ENCODE data around the gene KRTAP4-16. TPM values are rescaled to one million over a fixed set of nuclear protein-coding genes. Genes with fewer than 3 reads are reported as not detected.
"Not testable (repeated sequence)": the region's sequence is repeated elsewhere in the genome, so short reads cannot be mapped to it uniquely, and the experiment has no call there.

KRTAP4-16 gene
- total RNA-seq, 2 donors from 2014 or later: not detected

DNA sequence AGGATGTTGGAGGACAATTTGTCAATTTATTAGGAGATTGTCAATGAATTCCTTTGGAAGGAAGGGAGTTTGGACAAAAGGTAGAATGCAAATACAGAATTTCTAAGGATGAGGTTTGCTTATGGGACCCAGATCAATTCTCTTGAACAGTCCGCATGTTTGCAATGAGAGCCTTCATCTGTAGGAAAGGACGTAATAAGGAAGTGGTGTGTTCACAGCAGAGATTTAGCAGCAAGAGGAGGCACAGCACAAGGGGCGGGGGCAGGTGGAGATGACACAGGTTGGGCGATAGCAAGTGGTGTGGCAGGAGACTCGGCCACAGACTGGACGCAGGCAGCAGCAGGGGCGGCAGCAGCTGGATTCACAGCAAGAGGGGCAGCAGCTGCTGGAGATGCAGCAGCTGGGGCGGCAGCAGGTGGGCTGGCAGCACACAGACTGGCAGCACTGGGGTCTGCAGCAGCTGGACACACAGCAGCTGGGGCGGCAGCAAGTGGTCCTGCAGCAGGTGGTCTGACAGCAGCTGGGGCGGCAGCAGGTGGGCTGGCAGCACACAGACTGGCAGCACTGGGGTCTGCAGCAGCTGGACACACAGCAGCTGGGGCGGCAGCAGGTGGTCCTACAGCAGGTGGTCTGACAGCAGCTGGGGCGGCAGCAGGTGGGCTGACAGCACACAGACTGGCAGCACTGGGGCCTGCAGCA lies 21.4 kb upstream of the KRTAP4-16 start:
- intact Hi-C loops (cut with DNase I, micrococcal nuclease); DNase-seq; ATAC-seq: not testable (repeated sequence)

GRCh38 chr17:41121742-41122141 lies 19.7 kb upstream of the KRTAP4-16 start:
- ATAC-seq (no peak), DNase-seq (no peak)
- intact Hi-C loops (cut with DNase I, micrococcal nuclease): no loop called here

DNA sequence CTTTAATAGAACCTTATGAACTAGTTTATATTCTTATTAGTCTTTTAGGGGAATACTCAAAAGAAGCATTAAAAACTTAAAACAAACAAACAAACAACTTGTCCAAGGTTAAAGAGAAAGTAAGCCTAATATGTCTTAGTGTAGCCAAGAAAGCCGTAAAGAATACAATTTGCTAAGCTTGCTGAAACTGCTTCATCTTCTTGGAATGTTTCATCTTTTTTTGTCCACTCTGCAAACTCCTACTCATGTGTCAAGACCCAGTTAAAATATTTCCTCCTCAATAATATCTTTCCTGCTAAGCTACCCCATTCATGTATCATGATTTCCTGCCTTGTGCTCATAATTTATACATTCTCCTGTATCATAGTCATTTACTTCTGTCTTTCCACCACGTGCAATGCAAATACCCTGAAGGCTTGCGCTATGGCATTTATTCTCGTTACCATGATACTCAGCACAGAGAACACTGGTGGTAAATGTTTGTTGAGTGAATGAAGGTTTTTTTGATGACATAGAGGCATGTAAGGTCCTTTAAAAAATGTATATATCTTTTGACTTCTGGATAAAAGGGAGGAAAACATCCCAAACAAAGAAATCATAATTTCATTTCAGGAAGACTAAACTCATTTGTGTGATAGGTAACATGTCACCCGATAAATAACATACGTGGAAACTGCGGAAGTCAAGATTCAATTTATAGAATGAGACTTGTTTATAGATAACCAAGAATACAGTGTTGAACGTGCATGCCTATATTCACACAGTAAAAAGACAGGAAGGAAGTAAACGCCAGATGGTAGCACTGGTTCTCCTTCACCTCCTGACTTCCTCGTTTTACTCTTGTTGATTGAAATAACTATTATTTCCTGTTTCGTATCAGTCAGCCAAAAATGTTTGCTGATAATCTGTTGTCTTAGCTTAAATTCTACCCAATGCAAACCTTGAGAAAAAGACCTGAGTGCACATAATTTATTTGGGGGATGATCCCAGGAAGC lies 18.0 kb upstream of the KRTAP4-16 start:
- DNase-seq; intact Hi-C loops (cut with DNase I, micrococcal nuclease); ATAC-seq: not testable (repeated sequence)

DNA sequence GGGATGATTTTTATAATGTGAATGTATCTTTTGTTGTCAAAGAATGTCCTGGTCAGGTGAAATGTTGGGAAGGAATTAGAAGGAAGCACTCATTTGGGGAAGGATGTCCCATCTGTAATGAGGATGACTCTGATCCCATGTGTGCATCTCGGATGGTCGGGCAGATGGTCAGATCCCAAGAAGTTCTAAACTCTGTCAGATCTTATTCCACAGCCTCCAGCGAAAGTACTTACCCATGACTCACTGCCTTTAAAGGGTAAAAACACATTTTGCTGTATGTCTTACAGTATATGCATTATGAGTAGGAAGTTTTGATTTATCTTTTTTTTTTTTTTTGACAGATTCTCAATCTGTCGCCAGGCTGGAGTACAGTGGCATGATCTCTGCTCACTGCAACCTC lies 16.7 kb upstream of the KRTAP4-16 start:
- intact Hi-C loops (cut with DNase I, micrococcal nuclease): no loop called here
- ATAC-seq (no peak), DNase-seq (no peak)

GRCh38 chr17:41117846-41118386 lies 15.9 kb upstream of the KRTAP4-16 start, which contains the start of gene KRTAP4-11:
KRTAP4-11 (minus strand) TSS chr17:41118373; CDS start chr17:41118315, 58 bp downstream.
- ATAC-seq; DNase-seq; intact Hi-C loops (cut with DNase I, micrococcal nuclease): not testable (repeated sequence)

- intact Hi-C loops (cut with DNase I, micrococcal nuclease): no loop called here
- ATAC-seq: no peak
- no peak for DNase-seq
These were observed 14.3 kb upstream of the KRTAP4-16 start for GRCh38 chr17:41116297-41116696.

DNA sequence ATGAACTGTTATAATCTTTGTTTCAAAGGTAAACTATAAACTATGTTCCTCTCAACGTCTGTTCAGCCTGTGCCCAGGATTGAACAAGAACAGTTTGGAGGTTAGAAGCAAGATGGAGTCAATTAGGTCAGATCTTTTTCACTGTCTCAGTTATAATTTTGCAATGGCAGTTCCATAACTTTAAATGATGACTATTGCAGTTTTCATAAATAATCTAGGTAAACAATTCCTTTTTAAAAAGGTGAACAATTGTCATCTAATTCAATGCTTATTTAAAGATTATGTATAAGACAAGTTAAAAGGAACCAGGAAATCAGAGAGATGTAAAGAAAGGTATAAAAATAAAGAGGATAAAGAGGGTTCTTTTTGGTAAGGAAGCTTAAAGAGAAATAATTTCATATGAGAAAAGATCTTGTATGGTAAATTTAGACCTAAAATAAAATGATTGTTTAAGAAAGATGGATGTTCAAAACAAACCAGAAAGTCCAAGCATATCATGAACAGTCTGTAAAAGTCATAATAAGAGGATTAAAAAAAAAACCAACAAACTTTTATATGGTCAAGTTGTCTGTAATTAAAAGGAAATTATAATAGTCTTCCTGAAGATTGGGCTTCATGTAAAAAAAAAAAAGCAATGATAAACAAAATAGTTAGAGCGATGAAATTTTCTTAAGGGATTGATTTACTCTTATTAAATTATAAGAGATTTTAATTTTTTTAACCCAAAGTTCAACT lies 9.3 kb upstream of the KRTAP4-16 start:
- no peak for DNase-seq
- no peak for ATAC-seq
- intact Hi-C loops (cut with DNase I, micrococcal nuclease): no loop called here

DNA sequence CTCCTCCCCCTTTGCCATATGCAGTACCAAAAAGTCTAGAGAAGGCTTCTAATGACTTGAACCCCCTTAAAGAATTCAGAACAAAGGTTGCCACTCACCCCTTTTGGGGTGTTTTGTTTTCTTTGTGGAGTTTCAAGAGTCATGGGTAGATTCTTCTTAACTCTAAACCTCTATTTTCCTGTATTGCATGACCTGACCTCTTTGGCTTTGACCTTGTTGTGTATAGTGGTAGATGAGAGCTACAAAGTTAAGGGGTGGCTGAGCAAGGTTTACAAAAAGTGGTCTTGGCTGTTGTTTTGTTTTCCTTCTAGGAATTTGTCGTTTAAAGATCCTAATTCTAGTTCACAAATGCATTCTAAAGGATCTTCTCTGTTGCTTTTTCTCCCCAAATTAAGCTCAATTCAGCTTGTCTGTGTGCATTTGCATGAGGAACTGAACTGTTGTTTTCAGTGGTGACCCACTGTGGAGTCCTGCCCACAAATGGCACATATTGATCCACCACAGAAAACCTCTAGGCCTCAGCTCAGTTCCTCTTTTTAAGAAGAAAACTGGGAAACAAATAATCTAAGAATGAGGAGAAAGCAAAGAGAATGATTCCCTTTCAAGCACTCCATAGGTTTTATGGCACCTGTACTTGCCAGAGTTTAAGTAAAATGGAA lies 6.8 kb upstream of the KRTAP4-16 start:
- ATAC-seq; intact Hi-C loops (cut with DNase I, micrococcal nuclease); DNase-seq: not testable (repeated sequence)

GRCh38 chr17:41107941-41108450 lies 6.0 kb upstream of the KRTAP4-16 start:
- intact Hi-C loops (cut with DNase I, micrococcal nuclease): no loop called here
- DNase-seq (no peak), ATAC-seq (no peak)

- ATAC-seq; DNase-seq; intact Hi-C loops (cut with DNase I, micrococcal nuclease): not testable (repeated sequence)
These were observed 3.3 kb upstream of the KRTAP4-16 start, which contains the start of gene KRTAP4-9 for GRCh38 chr17:41105347-41105746. KRTAP4-9 (plus strand) TSS chr17:41105389; CDS start chr17:41105389, 0 bp downstream.

DNA sequence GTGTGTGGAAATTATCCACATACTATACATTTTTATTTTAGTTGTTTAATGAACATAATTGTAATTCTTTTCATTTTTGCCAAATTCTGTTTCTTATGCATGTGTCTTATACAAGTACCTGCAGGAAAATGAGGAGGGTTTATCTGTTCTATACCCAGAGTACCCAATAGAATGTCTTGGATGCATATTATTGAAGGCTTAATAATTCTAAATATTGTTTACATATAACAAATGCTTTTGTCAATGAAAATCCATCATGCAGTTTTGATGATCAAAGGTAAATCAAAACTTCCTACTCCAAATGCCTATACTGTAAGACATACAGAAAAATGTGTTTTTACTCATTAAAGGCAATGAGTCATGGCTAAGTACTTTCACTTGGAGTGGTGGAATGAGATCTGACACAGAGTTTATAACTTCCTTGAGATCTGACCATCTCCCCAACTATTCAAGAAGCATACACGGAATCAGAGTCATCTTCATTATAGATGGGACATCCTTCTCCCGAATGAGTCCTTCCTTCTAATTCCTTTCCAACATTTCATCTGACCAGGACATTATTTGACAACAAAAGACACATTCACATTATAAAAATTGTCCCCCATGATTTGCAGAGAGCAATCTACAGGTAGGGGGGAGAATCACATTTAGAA lies 2.5 kb upstream of the KRTAP4-16 start:
- intact Hi-C loops (cut with DNase I, micrococcal nuclease); DNase-seq; ATAC-seq: not testable (repeated sequence)

DNA sequence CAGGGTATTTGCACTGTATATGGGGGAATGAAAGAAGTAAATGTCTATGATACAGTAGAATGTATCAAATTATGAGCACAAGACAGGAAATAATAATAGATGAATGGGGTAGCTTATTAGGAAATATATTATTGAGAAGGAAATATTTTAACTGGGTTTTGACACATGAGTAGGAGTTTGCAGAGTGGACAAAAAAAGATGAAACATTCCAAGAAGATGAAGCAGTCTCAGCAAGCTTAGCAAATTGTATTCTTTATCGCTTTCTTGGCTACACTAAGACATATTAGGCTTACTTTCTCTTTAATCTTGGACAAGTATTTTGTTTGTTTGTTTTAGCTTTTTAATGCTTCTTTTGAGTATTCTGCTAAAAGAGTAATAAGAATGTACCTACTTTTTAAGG lies 1.9 kb upstream of the KRTAP4-16 start:
- no peak for ATAC-seq
- intact Hi-C loops (cut with DNase I, micrococcal nuclease): no loop called here
- DNase-seq: no peak

- DNase-seq; ATAC-seq; intact Hi-C loops (cut with DNase I, micrococcal nuclease): not testable (repeated sequence)
These were observed 2.1 kb downstream of the KRTAP4-16 start for GRCh38 chr17:41099682-41100480.

DNA sequence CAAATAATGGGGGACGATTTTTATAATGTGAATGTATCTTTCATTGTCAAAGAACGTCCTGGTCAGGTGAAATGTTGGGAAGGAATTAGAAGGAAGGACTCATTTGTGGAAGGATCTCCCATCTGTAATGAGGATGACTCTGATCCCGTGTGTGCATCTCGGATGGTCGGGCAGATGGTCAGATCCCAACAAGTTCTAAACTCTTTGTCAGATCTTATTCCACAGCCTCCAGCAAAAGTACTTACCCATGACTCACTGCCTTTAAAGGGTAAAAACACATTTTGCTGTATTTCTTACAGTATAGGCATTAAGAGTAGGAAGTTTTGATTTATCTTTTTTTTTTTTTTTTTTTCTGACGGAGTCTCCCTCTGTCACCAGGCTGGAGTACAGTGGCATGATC lies 3.5 kb downstream of the KRTAP4-16 start:
- intact Hi-C loops (cut with DNase I, micrococcal nuclease): no loop called here
- ATAC-seq: no peak

DNA sequence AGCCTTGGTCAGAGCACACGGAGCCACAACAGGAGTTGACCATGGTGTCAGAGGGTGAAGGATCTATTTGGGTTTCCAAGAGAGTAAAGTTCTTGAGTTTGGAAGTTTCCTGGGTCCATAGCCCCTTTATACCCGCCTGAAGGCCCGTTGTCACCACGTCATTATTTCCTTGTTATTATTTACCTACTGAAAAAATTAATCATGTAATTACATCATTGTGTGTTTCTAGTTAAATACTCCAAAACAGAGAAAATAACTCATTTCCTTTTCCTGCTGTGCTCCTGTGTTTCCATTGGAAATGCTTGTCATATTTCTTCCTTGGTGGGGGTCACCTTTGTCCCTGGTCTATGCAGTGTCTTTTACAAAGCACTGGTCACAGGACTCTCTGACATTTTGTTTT lies 4.0 kb downstream of the KRTAP4-16 start, which contains the start of gene KRTAP4-8:
Gene KRTAP4-8 (minus strand): TSS at position 101 of the 400 bp plus-strand sequence. CDS start 58 bp downstream, at position 43.
- ATAC-seq (no peak), DNase-seq (no peak)
- intact Hi-C loops (cut with DNase I, micrococcal nuclease): no loop called here

More for the DNA sequence above, 3.5 kb downstream of the KRTAP4-16 start:
- DNase-seq: no peak

DNA sequence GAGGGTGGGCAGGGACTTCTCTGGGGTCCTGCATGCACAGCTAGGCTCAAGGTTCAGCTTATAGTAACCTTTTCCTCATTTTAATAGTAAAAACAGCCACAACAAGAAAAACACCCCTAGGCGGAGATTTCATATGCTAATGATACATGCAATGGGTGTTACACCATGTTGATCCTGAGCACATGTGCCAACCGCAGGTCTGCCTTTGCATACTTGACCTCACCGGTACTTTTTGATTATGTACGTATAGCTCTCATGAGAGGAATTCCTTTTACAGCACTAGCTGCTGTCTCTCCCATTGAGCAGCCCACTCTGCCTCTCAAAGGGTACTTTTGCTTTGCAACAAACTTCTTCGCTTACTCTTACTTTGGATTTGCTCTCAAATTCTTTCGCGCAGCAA lies 6.0 kb downstream of the KRTAP4-16 start:
- intact Hi-C loops (cut with DNase I, micrococcal nuclease): no loop called here
- ATAC-seq (no peak), DNase-seq (no peak)

Measured in left colon (tissue), 2 donors.